SK-N-MC (cell line): ENCODE results near the gene COL4A1.

Source experiments
- EZH2 ChIP-seq: fragments of 200-600 bp; sonication (generic); IDR thresholded peaks from one replicate; pipeline ENCODE4 v1.6.1; 2017; ENCODE audit warnings: antibody characterized with exemption
- POLR2AphosphoS5 ChIP-seq: IDR thresholded peaks from 2 replicates; pipeline ENCODE4 v1.6.1; 2012; ENCODE audit warnings: mild to moderate bottlenecking, low read depth, low read length, borderline replicate concordance

DNA sequence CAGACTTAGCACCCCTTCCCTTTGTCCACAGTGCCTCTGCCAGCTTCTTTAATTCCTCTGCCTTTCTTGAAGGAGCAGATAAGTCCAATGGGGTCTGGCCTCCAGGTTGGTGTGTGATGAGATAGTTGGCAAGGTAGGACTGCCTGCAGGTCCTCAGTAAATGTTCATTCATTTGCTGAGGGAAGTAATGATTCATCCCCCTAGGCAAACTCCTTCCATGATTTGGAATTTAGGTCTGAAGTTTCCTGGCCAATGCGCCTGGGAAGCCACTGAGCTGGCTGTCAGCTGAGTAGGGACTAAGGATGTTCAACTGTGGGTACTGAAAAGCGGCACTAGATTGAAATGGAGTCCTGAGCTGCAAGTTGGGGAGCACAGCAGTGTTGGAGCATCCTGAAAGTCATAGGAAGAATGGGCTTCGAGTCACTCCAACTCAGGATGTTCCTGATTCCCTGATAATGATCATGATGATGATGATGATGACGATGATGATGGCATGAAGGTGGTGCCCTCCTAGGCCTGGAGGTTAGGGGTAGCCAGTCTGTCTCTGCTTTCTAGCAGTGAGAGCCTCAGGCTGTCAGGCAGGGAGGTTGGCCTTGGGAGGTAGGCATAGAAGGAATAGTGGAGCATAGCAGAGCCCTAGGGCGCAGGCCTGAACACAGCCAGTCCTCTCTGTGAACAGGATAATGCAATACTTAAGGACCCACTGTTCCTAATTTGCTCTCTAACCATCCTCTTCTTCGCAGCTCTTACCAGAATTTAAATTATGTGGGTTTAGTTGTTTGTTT is 44.9 kb upstream of the COL4A1 start:
- TF ChIP-seq EZH2 (no peak), POLR2AphosphoS5 (no peak)
